Heart right ventricle (tissue), 16 donors: Measurements from ENCODE around the gene OSBPL7. TPM values are rescaled to one million over a fixed set of nuclear protein-coding genes. Genes with fewer than 3 reads are reported as not detected.

ENCODE experiments used
- ATAC-seq, 8 donors: fragments of 200-7000 bp; cut with Tn5 transposase; one replicate each; pipeline ENCODE4 v1.9.1; 2020; ENCODE audit warnings: mild to moderate bottlenecking in 8 of 8, moderate library complexity in 8 of 8, moderate number of reproducible peaks in 1 of 8
- DNase-seq, 2 donors: peaks; one replicate each; pipeline ENCODE4 v3.0.0-alpha.2; 2020
- H3K27ac ChIP-seq, 10 donors: fragments of 200-600 bp; sonication (generic) in 2 of 10; one replicate each; pipeline versions ENCODE4 v1.5.0 to v1.8.0; 2020 to 2022; ENCODE audit warnings: mild to moderate bottlenecking in 3 of 10
- H3K27me3 ChIP-seq, 7 donors: fragments of 200-600 bp; one replicate each; pipeline ENCODE4 v1.8.0; 2021 to 2022; ENCODE audit warnings: mild to moderate bottlenecking in 2 of 7
- H3K36me3 ChIP-seq, 9 donors: fragments of 200-600 bp; sonication (generic) in 1 of 9; one replicate each; pipeline versions ENCODE4 v1.5.0 to v1.8.0; 2020 to 2022; ENCODE audit warnings: mild to moderate bottlenecking in 2 of 9
- H3K4me1 ChIP-seq, 9 donors: fragments of 200-600 bp; sonication (generic) in 1 of 9; one replicate each; pipeline versions ENCODE4 v1.5.0 to v1.8.0; 2020 to 2022; ENCODE audit warnings: mild to moderate bottlenecking in 4 of 9
- H3K4me3 ChIP-seq, 10 donors: fragments of 200-600 bp; sonication (generic) in 2 of 10; one replicate each; pipeline versions ENCODE4 v1.5.0 to v1.8.0; 2020 to 2022; ENCODE audit warnings: mild to moderate bottlenecking in 7 of 10, moderate library complexity in 2 of 10
- H3K9me3 ChIP-seq, 11 donors: fragments of 200-600 bp in 10 of 11; sonication (generic) in 2 of 11; one replicate each; pipeline versions ENCODE4 v1.5.0 to v1.8.0; 2013 to 2022; ENCODE audit warnings: mild to moderate bottlenecking in 2 of 11, control low read depth in 1 of 11, moderate library complexity in 1 of 11
- WGBS, 2 donors: extraction: QIAGEN DNeasy Blood & Tissue Kit; methylation state at CpG; one replicate each; pipeline ENCODE4 v1.1.7; 2013; ENCODE audit warnings: inconsistent platforms in 1 of 2; 5-methylcytosine and 5-hydroxymethylcytosine counted together
- intact Hi-C, 10 donors: fragments of 100-400 bp; cut with DNase I; formaldehyde crosslinking; loops; one replicate each; pipeline versions ENCODE4 v1.11.1 to v1.14.2; 2022
- polyA plus RNA-seq, 2 donors: library from polyadenylated mRNA; stranded (reverse); fragments of 200-250 nt; gene quantifications; one replicate each; pipeline ENCODE4 v1.2.3, GENCODE V29; 2013
- total RNA-seq, 10 donors: library from RNA; stranded (reverse); fragmentation: NEBNext Ultra II Directional in 3 of 10; extraction: Animal tissue kit (Norgen Biotek cat#: 25700) in 3 of 10; gene quantifications; one replicate each; pipeline versions ENCODE4 v1.2.1 to v1.2.4, GENCODE V29; 2021 to 2023
- TF ChIP-seq, protein P1 (sequence below), 9 donors: fragments of 200-600 bp; sonication (generic) in 2 of 9; IDR thresholded peaks; one replicate each; pipeline versions ENCODE4 v1.5.0 to v1.8.0; 2021 to 2022; ENCODE audit warnings: antibody characterized with exemption in 9 of 9, mild to moderate bottlenecking in 5 of 9, moderate library complexity in 1 of 9
- donor health status: Arrhythmogenic right ventricular cardiomyopathy.
- donor health status: ischemic (EF 13 %, LVEDD 7.1; RV severe dilation, severe dysfunction).
- donor health status: healthy with polysubstance abuse.
- donor health status: DM: no; HTN: yes; CAD: no.
- donor health status: DM: no; HTN: no; CAD: no.
- donor health status: ischemic (EF 25% LVEDD 6.9; RV normal size, moderate dysfunction).
- donor health status: ischemic (EF 25% LVEDD 5.7; RV mildly dilated, moderate dysfunction).
- donor health status: healthy.
- donor health status: DM: yes; HTN: yes; CAD: no.
- donor health status: Ischemic cardiomyopathy.
- donor health status: ischemic (EF 35%, LVEDD 5.7; RV mildly dilated, moderate dysfunction).
- donor health status: nonischemic (EF 11% LVEDD 7.7; RV severe dilation, severe dysfunction).
- donor health status: DM: yes; HTN: yes; CAD: no.
- donor health status: PGD.
- donor health status: ischemic (EF 29% LVEDD 5.4; RV normal size, mild dysfunction).
- donor health status: nonischemic (EF 23%, LVEDD 6.1; RV moderate dilation, normal function).

Gene OSBPL7
- total and polyA plus RNA-seq, 12 donors, result 2.8 to 9.6 (median 5.1) TPM

DNA sequence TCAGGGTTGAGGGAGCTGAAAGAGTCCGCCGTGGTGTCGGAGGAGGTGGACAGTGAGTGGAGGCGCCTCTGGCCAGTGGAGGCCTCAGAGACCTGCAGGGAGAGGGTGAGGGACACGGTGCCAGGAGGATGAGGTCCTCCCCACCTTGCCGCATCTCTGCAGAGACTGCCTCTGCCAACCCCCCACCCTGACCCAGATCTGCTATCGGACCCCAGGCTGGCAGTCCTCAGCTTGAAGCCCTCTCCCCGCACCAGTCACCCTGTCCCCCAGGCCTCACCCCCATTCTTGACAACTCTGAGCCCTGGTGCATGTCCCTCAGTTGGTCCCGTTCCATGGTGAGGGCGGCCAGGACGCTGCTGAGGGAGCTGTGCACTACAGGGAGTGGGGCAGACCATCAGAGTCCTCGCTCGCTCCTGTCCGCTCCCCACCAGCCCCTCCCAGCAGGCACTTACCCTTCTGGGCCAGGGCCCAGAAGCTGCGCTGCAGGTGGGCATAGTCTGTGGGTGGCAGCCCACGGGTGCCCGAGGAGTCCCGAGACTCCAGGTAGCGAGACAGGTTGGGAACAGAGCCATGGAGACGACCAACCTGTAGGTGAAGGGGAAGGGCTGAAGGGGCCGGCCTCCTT is 5.4 kb downstream of the OSBPL7 start:
- peaks cover 0 to 86% (median 26%) of the 10 kb centered on the region in 9 donors for H3K36me3 ChIP-seq
- peaks cover 5 to 12% (median 10%) of the 10 kb centered on the region in 9 donors for H3K4me1 ChIP-seq
- H3K27ac ChIP-seq, result no peak overlapping the region
- no peak overlapping the region for H3K4me3 ChIP-seq
- no peak for DNase-seq
- no peaks in the 10 kb centered on the region for H3K9me3 ChIP-seq
- TF ChIP-seq, protein P1, sequence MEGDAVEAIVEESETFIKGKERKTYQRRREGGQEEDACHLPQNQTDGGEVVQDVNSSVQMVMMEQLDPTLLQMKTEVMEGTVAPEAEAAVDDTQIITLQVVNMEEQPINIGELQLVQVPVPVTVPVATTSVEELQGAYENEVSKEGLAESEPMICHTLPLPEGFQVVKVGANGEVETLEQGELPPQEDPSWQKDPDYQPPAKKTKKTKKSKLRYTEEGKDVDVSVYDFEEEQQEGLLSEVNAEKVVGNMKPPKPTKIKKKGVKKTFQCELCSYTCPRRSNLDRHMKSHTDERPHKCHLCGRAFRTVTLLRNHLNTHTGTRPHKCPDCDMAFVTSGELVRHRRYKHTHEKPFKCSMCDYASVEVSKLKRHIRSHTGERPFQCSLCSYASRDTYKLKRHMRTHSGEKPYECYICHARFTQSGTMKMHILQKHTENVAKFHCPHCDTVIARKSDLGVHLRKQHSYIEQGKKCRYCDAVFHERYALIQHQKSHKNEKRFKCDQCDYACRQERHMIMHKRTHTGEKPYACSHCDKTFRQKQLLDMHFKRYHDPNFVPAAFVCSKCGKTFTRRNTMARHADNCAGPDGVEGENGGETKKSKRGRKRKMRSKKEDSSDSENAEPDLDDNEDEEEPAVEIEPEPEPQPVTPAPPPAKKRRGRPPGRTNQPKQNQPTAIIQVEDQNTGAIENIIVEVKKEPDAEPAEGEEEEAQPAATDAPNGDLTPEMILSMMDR (IDR thresholded peaks at IDR 0.05), result no peak
- no peaks in the 10 kb centered on the region for H3K27me3 ChIP-seq
- WGBS, 2 donors, result 96 to 97% methylated on average over 21 of the region's 21 CpGs
- intact Hi-C loops, result no loop called here
- no peak for ATAC-seq

GRCh38 chr17:47815106-47815918 is 6.3 kb downstream of the OSBPL7 start:
- 94 to 95% methylated on average over 21 of the region's 21 CpGs for WGBS, 2 donors
- peaks cover 0 to 94% (median 26%) of the 10 kb centered on the region in 9 donors for H3K36me3 ChIP-seq
- intact Hi-C loops, result no loop called here
- TF ChIP-seq, protein P1 (IDR thresholded peaks at IDR 0.05), result no peak
- DNase-seq, result no peak
- no peaks in the 10 kb centered on the region for H3K9me3 ChIP-seq
- H3K4me3 ChIP-seq, result no peak overlapping the region
- H3K27me3 ChIP-seq, result no peaks in the 10 kb centered on the region
- ATAC-seq, result no peak
- H3K27ac ChIP-seq, result no peak overlapping the region
- peaks cover 0 to 9% (median under 1%) of the 10 kb centered on the region in 9 donors for H3K4me1 ChIP-seq

- Histone ChIP-seq H3K4me3 (no peak overlapping the region), H3K27ac (no peak overlapping the region), H3K4me1 (peaks cover 0 to 6% (median 0%) of the 10 kb centered on the region in 9 donors), H3K9me3 (no peaks in the 10 kb centered on the region), H3K36me3 (peaks cover 0 to 99% (median 35%) of the 10 kb centered on the region in 9 donors), H3K27me3 (no peaks in the 10 kb centered on the region)
- DNase-seq (no peak), ATAC-seq (no peak)
- intact Hi-C loops, result no loop called here
- WGBS, 2 donors, result 94 to 96% methylated on average over 21 to 22 of the region's 22 CpGs
- TF ChIP-seq, protein P1 (IDR thresholded peaks at IDR 0.05), result no peak
These were observed 8.0 kb downstream of the OSBPL7 start for GRCh38 chr17:47813512-47814031.

DNA sequence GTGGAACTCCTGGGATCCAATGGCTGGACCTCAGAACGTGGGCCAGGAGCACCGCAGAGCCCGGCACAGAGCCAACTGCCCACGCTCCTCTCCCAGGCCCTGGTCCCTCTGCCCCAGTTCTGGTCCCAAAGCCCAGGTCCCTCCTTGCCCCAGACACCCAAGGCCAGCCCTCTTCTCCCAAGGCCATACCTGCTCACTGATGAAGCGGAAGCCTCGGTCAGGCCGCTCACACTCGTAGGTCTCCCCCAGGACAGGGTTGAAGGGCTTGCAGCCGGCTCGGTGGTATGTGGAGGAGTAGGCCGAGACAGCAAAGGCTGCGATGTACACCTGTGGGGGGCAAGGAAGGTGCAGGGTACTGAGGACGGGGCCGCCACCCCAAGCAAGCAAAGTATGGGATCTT is 8.5 kb downstream of the OSBPL7 start:
- Histone ChIP-seq H3K4me3 (no peak overlapping the region), H3K36me3 (peaks cover 0 to 99% (median 36%) of the 10 kb centered on the region in 9 donors), H3K27ac (no peak overlapping the region), H3K9me3 (no peaks in the 10 kb centered on the region), H3K4me1 (peaks cover 0 to 6% (median 0%) of the 10 kb centered on the region in 9 donors), H3K27me3 (no peaks in the 10 kb centered on the region)
- intact Hi-C loops, result no loop called here
- DNase-seq (no peak), ATAC-seq (no peak)
- TF ChIP-seq, protein P1 (IDR thresholded peaks at IDR 0.05), result no peak
- 94 to 97% methylated on average over 14 of the region's 14 CpGs for WGBS, 2 donors
